ENCODE data around the gene CARMIL3.
"Not testable (repeated sequence)": the region's sequence is repeated elsewhere in the genome, so short reads cannot be mapped to it uniquely, and the experiment has no call there.

The CARMIL3 gene

GRCh38 chr14:24095271-24096068 lies 43.7 kb downstream of the CARMIL3 start:
- DNase-seq, result peak; percentile 40 to 47

- no peak for DNase-seq
Observed at GRCh38 chr14:24096545-24097181, 44.9 kb downstream of the CARMIL3 start.

- DNase-seq, result no peak
Observed at GRCh38 chr14:24098229-24098926, 46.6 kb downstream of the CARMIL3 start.

- no peak for DNase-seq
Observed at GRCh38 chr14:24098927-24099813, 47.4 kb downstream of the CARMIL3 start.

- DNase-seq, result no peak
Observed at GRCh38 chr14:24100197-24100981, 48.6 kb downstream of the CARMIL3 start.

- DNase-seq, result no peak
Observed at GRCh38 chr14:24100982-24101494, 49.2 kb downstream of the CARMIL3 start.

GRCh38 chr14:24102357-24103048 lies 50.7 kb downstream of the CARMIL3 start:
- DNase-seq, result no peak

- DNase-seq, result no peak
Observed at GRCh38 chr14:24103451-24103850, 51.6 kb downstream of the CARMIL3 start.

GRCh38 chr14:24105609-24106239 lies 53.9 kb downstream of the CARMIL3 start:
- not testable (repeated sequence) for DNase-seq

GRCh38 chr14:24106672-24107271 lies 55.0 kb downstream of the CARMIL3 start:
- DNase-seq, result no peak

GRCh38 chr14:24108336-24108874 lies 56.6 kb downstream of the CARMIL3 start:
- DNase-seq, result no peak

GRCh38 chr14:24110060-24110459 lies 58.3 kb downstream of the CARMIL3 start:
- no peak for DNase-seq

- DNase-seq, result no peak
Observed at GRCh38 chr14:24110523-24110922, 58.7 kb downstream of the CARMIL3 start.

GRCh38 chr14:24113379-24113800 lies 61.6 kb downstream of the CARMIL3 start:
- no peak for DNase-seq

GRCh38 chr14:24113801-24114531 lies 62.2 kb downstream of the CARMIL3 start:
- DNase-seq, result peak; percentile 60 to 65

GRCh38 chr14:24114532-24115421 lies 63.0 kb downstream of the CARMIL3 start, which contains the start of the genes DCAF11 and NRL:
DCAF11 (plus strand) TSS chr14:24114777; CDS start chr14:24115595, 818 bp downstream.
NRL (minus strand) TSS chr14:24114949; CDS start chr14:24082848, 32,101 bp downstream.
- peak; percentile 98 to 99 for DNase-seq

GRCh38 chr14:24115422-24116127 lies 63.8 kb downstream of the CARMIL3 start:
- no peak for DNase-seq
